ENCODE results near the gene DYRK2. TPM values are rescaled to one million over a fixed set of nuclear protein-coding genes. Genes with fewer than 3 reads are reported as not detected.

DYRK2 gene
- total and polyA plus RNA-seq, 2 experiments from 2014 or later: 7.4 to 20.3 TPM

DNA sequence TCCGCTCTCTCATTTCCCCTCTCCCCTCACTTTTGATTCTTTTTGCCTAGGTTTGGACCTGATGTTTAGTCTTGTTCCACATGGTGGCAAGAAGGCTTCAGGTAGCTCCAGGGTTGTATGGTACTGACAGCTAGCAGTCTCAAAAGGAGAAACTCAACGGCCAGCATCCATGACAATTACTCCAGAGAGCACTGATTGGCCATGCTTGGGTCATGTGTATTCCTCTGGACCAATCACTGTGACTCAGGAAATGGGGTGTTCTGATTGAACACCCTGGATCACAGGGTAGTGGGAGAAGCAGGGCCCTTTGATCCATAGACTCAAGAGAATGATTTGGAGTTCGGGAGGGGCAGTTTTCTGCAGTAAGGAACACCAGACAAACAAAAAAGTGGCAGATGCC, 45.3 kb downstream of the DYRK2 start:
- peaks cover 20% of the 10 kb centered on the region for H3F3A ChIP-seq (ENCODE audit: insufficient read depth)
- H4K20me1 ChIP-seq (ENCODE audit: insufficient read depth): no peaks in the 10 kb centered on the region
- no peaks in the 10 kb centered on the region for H3K27me3 ChIP-seq (replicated peaks; ENCODE audit: insufficient read depth)
- no peaks in the 10 kb centered on the region for H3K79me2 ChIP-seq (ENCODE audit: insufficient read depth)
- no peaks in the 10 kb centered on the region for H3K36me3 ChIP-seq (ENCODE audit: low read depth)
- 80 to 89% methylated on average over 3 of the region's 3 CpGs for WGBS, 2 experiments (ENCODE audit: low coverage in 1 of 2, low lambda C conversion rate in 2 of 2, missing lambda C conversion rate in 2 of 2)
- DNase-seq: no peak
- no peak overlapping the region for H2AFZ ChIP-seq
- H3K4me1 ChIP-seq (ENCODE audit: insufficient read depth): peaks cover 15% of the 10 kb centered on the region
- TF ChIP-seq EZH2 (IDR thresholded peaks at IDR 0.05; ENCODE audit: insufficient read depth, poor library complexity, severe bottlenecking): no peak
- TF ChIP-seq EZH2phosphoT487 (IDR thresholded peaks at IDR 0.05; ENCODE audit: insufficient read depth, low read depth): no peak
- no peaks in the 10 kb centered on the region for H3K9me3 ChIP-seq (ENCODE audit: low read depth)
- no peaks in the 10 kb centered on the region for H3K9me2 ChIP-seq (ENCODE audit: insufficient read depth)
- no peak overlapping the region for H3K4me3 ChIP-seq
- H3K4me2 ChIP-seq (ENCODE audit: unreplicated experiment): no peak overlapping the region
- H3K27ac ChIP-seq: no peak overlapping the region
- in situ Hi-C loops (cut with MboI): no loop called here
- no peak overlapping the region for H3K9ac ChIP-seq

DNA sequence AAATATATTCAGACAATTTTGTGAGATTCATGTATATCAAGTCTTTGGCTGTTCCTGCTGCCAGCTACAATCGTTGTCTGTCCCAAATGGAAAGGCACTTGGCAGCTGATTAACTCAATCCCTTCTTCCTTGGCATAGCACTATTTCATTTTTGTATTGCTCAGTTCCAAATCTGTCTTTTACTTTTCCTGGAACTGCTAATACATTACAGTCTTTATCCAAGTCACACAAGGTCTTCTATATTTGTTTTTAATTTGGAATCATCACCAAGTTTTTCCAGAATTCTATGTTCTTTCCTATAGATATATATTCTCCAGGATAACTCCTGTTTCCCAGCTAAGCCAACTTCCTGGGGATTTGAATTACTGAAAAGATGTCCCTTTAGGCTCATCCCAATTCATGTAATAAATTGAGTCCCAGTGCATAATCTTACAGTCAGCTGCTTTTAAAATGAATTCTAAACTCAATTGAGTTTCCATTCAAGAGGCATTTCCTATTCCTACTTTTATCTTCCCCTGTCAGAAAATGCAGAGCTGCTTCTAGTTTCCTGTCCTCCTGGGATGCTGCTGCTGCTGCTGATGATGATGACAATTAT, 45.9 kb downstream of the DYRK2 start:
- Histone ChIP-seq H2AFZ (no peak overlapping the region), H3K27ac (no peak overlapping the region), H3K36me3 (ENCODE audit: low read depth) (no peaks in the 10 kb centered on the region), H3K9ac (no peak overlapping the region), H3K4me1 (ENCODE audit: insufficient read depth) (peaks cover 19% of the 10 kb centered on the region), H3F3A (ENCODE audit: insufficient read depth) (peaks cover 24% of the 10 kb centered on the region), H3K4me2 (ENCODE audit: unreplicated experiment) (no peak overlapping the region), H3K9me2 (ENCODE audit: insufficient read depth) (no peaks in the 10 kb centered on the region), H3K4me3 (no peak overlapping the region), H3K79me2 (ENCODE audit: insufficient read depth) (no peaks in the 10 kb centered on the region), H3K9me3 (ENCODE audit: low read depth) (no peaks in the 10 kb centered on the region), H3K27me3 (replicated peaks; ENCODE audit: insufficient read depth) (no peaks in the 10 kb centered on the region), H4K20me1 (ENCODE audit: insufficient read depth) (no peaks in the 10 kb centered on the region)
- no peak for DNase-seq
- WGBS, 2 experiments (ENCODE audit: low coverage in 1 of 2, low lambda C conversion rate in 2 of 2, missing lambda C conversion rate in 2 of 2): 7% methylated on average over 1 of the region's 1 CpG
- TF ChIP-seq EZH2phosphoT487 (IDR thresholded peaks at IDR 0.05; ENCODE audit: insufficient read depth, low read depth): no peak
- no peak for TF ChIP-seq EZH2 (IDR thresholded peaks at IDR 0.05; ENCODE audit: insufficient read depth, poor library complexity, severe bottlenecking)
- in situ Hi-C loops (cut with MboI): no loop called here

DNA sequence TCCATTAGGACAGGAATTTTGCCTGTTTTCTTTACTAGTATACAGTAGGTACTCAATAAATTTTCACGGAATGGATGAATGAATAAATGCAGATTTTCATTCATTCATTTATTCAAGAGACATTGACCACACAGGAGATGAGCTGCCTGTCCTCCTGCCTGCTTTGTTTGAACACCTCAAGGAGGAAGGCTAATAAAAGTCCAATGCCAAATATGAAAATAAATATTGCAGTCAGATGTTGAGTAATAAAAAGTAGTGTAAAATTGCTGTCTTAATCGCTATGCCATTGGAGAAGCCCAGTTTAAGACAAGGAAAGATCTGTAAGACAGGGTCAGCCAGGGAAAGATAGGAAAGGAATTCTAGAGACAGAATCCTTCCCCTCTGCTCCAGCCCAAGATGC, 47.4 kb downstream of the DYRK2 start:
- Histone ChIP-seq H3K79me2 (ENCODE audit: insufficient read depth) (no peaks in the 10 kb centered on the region), H3K4me1 (ENCODE audit: insufficient read depth) (peaks cover 23% of the 10 kb centered on the region), H3K9me2 (ENCODE audit: insufficient read depth) (no peaks in the 10 kb centered on the region), H3F3A (ENCODE audit: insufficient read depth) (peaks cover 34% of the 10 kb centered on the region), H3K4me3 (no peak overlapping the region), H3K9me3 (ENCODE audit: low read depth) (no peaks in the 10 kb centered on the region), H3K4me2 (ENCODE audit: unreplicated experiment) (no peak overlapping the region), H3K9ac (no peak overlapping the region), H4K20me1 (ENCODE audit: insufficient read depth) (no peaks in the 10 kb centered on the region), H3K36me3 (ENCODE audit: low read depth) (no peaks in the 10 kb centered on the region), H3K27me3 (replicated peaks; ENCODE audit: insufficient read depth) (no peaks in the 10 kb centered on the region), H2AFZ (no peak overlapping the region), H3K27ac (no peak overlapping the region)
- in situ Hi-C loops (cut with MboI): no loop called here
- DNase-seq: no peak
- WGBS, 2 experiments (ENCODE audit: low coverage in 1 of 2, low lambda C conversion rate in 2 of 2, missing lambda C conversion rate in 2 of 2): 82 to 86% methylated on average over 2 of the region's 2 CpGs
- TF ChIP-seq EZH2 (IDR thresholded peaks at IDR 0.05; ENCODE audit: insufficient read depth, poor library complexity, severe bottlenecking): no peak
- no peak for TF ChIP-seq EZH2phosphoT487 (IDR thresholded peaks at IDR 0.05; ENCODE audit: insufficient read depth, low read depth)

DNA sequence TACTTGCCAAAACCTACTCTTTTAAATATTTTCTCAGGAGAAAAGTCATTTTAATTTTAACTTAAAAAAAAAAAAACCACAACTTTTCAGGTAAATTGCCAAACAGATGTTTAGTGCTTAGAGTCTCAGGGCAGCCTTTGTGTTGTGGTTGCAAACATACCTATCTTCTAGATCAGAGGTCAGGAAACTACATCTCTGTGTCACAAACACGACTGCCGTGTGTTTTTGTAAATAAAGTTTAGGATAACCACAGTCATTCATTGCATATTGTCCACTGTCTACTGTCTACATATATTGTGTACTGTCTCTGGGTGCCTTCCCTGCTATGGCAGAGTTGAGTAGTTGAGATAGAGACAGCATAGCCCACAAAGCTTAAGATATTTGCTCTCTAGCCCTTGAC, 48.9 kb downstream of the DYRK2 start:
- Histone ChIP-seq H3F3A (ENCODE audit: insufficient read depth) (peaks cover 43% of the 10 kb centered on the region), H2AFZ (peak overlapping the region; percentile 79), H3K4me2 (ENCODE audit: unreplicated experiment) (peak overlapping the region; percentile 97), H3K79me2 (ENCODE audit: insufficient read depth) (no peaks in the 10 kb centered on the region), H3K27ac (peak overlapping the region; percentile 95), H3K9me2 (ENCODE audit: insufficient read depth) (no peaks in the 10 kb centered on the region), H3K9ac (peak overlapping the region; percentile 86; the same call in 1 of the 2 replicates), H3K4me1 (ENCODE audit: insufficient read depth) (peaks cover 29% of the 10 kb centered on the region), H3K9me3 (ENCODE audit: low read depth) (no peaks in the 10 kb centered on the region), H3K27me3 (replicated peaks; ENCODE audit: insufficient read depth) (no peaks in the 10 kb centered on the region), H3K36me3 (ENCODE audit: low read depth) (no peaks in the 10 kb centered on the region), H3K4me3 (no peak overlapping the region), H4K20me1 (ENCODE audit: insufficient read depth) (no peaks in the 10 kb centered on the region)
- TF ChIP-seq EZH2 (IDR thresholded peaks at IDR 0.05; ENCODE audit: insufficient read depth, poor library complexity, severe bottlenecking) (no peak), EZH2phosphoT487 (IDR thresholded peaks at IDR 0.05; ENCODE audit: insufficient read depth, low read depth) (no peak)
- in situ Hi-C loops (cut with MboI): no loop called here
- DNase-seq: peak; percentile 38
- WGBS, 2 experiments (ENCODE audit: low coverage in 1 of 2, low lambda C conversion rate in 2 of 2, missing lambda C conversion rate in 2 of 2): 44 to 45% methylated on average over 2 of the region's 2 CpGs

Measured in GM23248 (cell line).